OCI-LY3 (cell line): ENCODE results near the gene ANKRD34C.

Source experiments
- CTCF ChIP-seq: fragments of 200-600, 300-600 bp; sonication (generic); IDR thresholded peaks from 2 replicates; pipeline ENCODE4 v1.5.1; 2014; ENCODE audit warnings: antibody characterized with exemption, low read length, low read depth
- EZH2phosphoT487 ChIP-seq: fragments of 200-600 bp; shearing (Covaris generic); IDR thresholded peaks from 2 replicates; pipeline ENCODE4 v1.6.1; 2018; ENCODE audit warnings: antibody characterized with exemption, mixed run types, low read depth

GRCh38 chr15:79244876-79245275 lies 37.6 kb upstream of the ANKRD34C start:
- TF ChIP-seq CTCF (no peak), EZH2phosphoT487 (no peak)
